GM19455 (cell line): ENCODE results near the gene NOL9.

Experiments used
- ATAC-seq: cut with Tn5 transposase; IDR thresholded peaks from one replicate; pipeline ENCODE4 v1.9.1; 2021; ENCODE audit not compliant: unreplicated experiment

The NOL9 gene

GRCh38 chr1:6591222-6591621, 36.9 kb upstream of the NOL9 start:
- no peak for ATAC-seq

GRCh38 chr1:6590046-6590445, 35.7 kb upstream of the NOL9 start:
- ATAC-seq = no peak

GRCh38 chr1:6588893-6589520, 34.7 kb upstream of the NOL9 start:
- ATAC-seq = no peak

- no peak for ATAC-seq
Measured at GRCh38 chr1:6588128-6588892, 34.0 kb upstream of the NOL9 start.

GRCh38 chr1:6587261-6588005, 33.1 kb upstream of the NOL9 start:
- ATAC-seq = no peak

- ATAC-seq = no peak
Measured at GRCh38 chr1:6586404-6586816, 32.1 kb upstream of the NOL9 start.

GRCh38 chr1:6585841-6586240, 31.5 kb upstream of the NOL9 start:
- ATAC-seq = no peak

- ATAC-seq = no peak
Measured at GRCh38 chr1:6585081-6585722, 30.9 kb upstream of the NOL9 start.

- ATAC-seq = no peak
Measured at GRCh38 chr1:6584126-6585080, 30.1 kb upstream of the NOL9 start.

- no peak for ATAC-seq
Measured at GRCh38 chr1:6582370-6582769, 28.1 kb upstream of the NOL9 start.

GRCh38 chr1:6581561-6582305, 27.4 kb upstream of the NOL9 start:
- no peak for ATAC-seq

GRCh38 chr1:6580593-6581409, 26.5 kb upstream of the NOL9 start:
- ATAC-seq = no peak

GRCh38 chr1:6580119-6580592, 25.8 kb upstream of the NOL9 start:
- peak; percentile 40 for ATAC-seq

GRCh38 chr1:6579374-6580118, 25.2 kb upstream of the NOL9 start, which contains the start of gene ZBTB48:
Gene ZBTB48 (plus strand): TSS chr1:6579994. CDS start chr1:6580610, 616 bp downstream.
- peak; percentile 96 for ATAC-seq

GRCh38 chr1:6578624-6579373, 24.5 kb upstream of the NOL9 start:
- no peak for ATAC-seq

- no peak for ATAC-seq
Measured at GRCh38 chr1:6577831-6578525, 23.7 kb upstream of the NOL9 start.

- no peak for ATAC-seq
Measured at GRCh38 chr1:6574818-6575217, 20.5 kb upstream of the NOL9 start.
